ENCODE results near the gene PTRHD1. TPM values are rescaled to one million over a fixed set of nuclear protein-coding genes. Genes with fewer than 3 reads are reported as not detected.

The PTRHD1 gene
- total RNA-seq, 5 donors from 2014 or later (not counting 1 experiment from before 2014, with no cell fraction given) = 13.6 to 20.1 (median 14.9) TPM

DNA sequence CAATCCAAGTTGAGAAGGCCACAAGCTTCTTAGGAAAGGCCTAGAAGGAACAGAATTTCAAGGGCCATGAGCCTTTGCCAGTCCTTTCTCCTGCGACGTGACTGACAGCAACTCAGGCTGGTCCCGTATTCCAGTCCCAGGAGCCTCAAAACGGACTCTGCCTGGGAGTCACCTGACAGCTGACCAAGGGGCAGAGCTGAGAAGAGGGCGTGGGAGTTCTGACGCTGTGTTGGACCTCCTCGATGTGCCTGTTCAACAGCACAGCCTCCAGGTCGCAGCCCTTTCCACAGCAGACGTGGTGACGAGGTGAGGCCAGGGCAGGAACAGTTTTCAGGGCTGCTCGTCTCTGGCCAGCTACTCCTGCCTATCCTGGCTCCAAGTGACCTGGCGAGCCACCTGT lies 37.6 kb upstream of the PTRHD1 start:
- WGBS (ENCODE audit: insufficient coverage) = 97% methylated on average over 11 of the region's 12 CpGs
- peak in 1 of 35 experiments; percentile 2 for DNase-seq
- no peak overlapping the region for H3K27ac ChIP-seq (ENCODE audit: low read length)
- H3K36me3 ChIP-seq (ENCODE audit: control insufficient read depth in 2 of 2, extremely low read depth in 1 of 2, insufficient read depth in 1 of 2, low read length in 1 of 2) = peaks cover 4 to 8% of the 10 kb centered on the region in 2 donors
- peaks cover 0 to 15% of the 10 kb centered on the region in 2 experiments for H3K4me1 ChIP-seq (ENCODE audit: control insufficient read depth in 1 of 2, extremely low read depth in 1 of 2, insufficient read depth in 2 of 2, low read length in 2 of 2)
- no peaks in the 10 kb centered on the region for H3K27me3 ChIP-seq (replicated peaks in 1 of 2; ENCODE audit: control insufficient read depth in 2 of 2, extremely low read depth in 1 of 2, insufficient read depth in 2 of 2, low read length in 1 of 2)
- Mint-ChIP-seq H3K27ac (no peak overlapping the region), H3K4me1 (peaks cover 0 to 18% (median 4%) of the 10 kb centered on the region in 3 donors), H3K4me3 (no peak overlapping the region), H3K36me3 (peaks cover 4% of the 10 kb centered on the region), H3K9me3 (no peaks in the 10 kb centered on the region), H3K27me3 (no peaks in the 10 kb centered on the region)
- H3K9me3 ChIP-seq = no peaks in the 10 kb centered on the region
- CTCF ChIA-PET = no interaction called here
- ATAC-seq (replicated peaks in 1 of 4) = no peak
- POLR2A ChIA-PET = interaction anchor here in 1 of 2 donors (0.7 to 0.8 kb wide), 2 partner anchors 30 to 571 kb away, joined by 6 to 7 read pairs; no protein-coding TSS in a partner anchor
- H3K4me3 ChIP-seq (ENCODE audit: control insufficient read depth in 1 of 2, extremely low read depth in 1 of 2, low read length in 1 of 2) = no peak overlapping the region

DNA sequence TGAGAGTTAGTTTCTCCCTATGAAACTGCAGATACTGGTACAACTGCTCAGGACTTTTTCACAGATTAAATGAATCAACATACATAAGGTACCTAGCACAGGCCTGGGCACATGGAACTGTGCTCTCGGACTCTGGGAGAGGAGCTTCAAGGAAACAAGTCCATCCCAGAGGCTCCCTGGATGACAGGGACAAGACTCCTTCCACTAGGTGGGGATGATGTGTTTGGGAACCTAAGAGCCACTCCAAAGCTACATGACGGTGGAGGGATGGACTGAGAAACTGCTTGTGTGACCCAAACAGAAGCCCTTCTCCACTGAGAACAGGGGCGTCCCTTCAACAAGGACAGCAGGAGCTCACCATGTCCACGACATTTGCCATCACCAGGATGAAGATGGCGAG lies 37.2 kb upstream of the PTRHD1 start:
- ChIA-PET CTCF (no interaction called here), POLR2A (interaction anchor here in 1 of 2 donors (0.7 kb wide), 1 partner anchor 572 kb away, joined by 7 read pairs; no protein-coding TSS in a partner anchor)
- H3K4me3 Mint-ChIP-seq = no peak overlapping the region
- no peaks in the 10 kb centered on the region for H3K27me3 Mint-ChIP-seq
- no peaks in the 10 kb centered on the region for H3K9me3 ChIP-seq
- no peak overlapping the region for H3K4me3 ChIP-seq (ENCODE audit: control insufficient read depth in 1 of 2, extremely low read depth in 1 of 2, low read length in 1 of 2)
- DNase-seq (no peak), ATAC-seq (replicated peaks in 1 of 4) (no peak)
- 100% methylated on average over 4 of the region's 5 CpGs for WGBS (ENCODE audit: insufficient coverage)
- no peak overlapping the region for H3K27ac ChIP-seq (ENCODE audit: low read length)
- peaks cover 4 to 8% of the 10 kb centered on the region in 2 donors for H3K36me3 ChIP-seq (ENCODE audit: control insufficient read depth in 2 of 2, extremely low read depth in 1 of 2, insufficient read depth in 1 of 2, low read length in 1 of 2)
- H3K4me1 ChIP-seq (ENCODE audit: control insufficient read depth in 1 of 2, extremely low read depth in 1 of 2, insufficient read depth in 2 of 2, low read length in 2 of 2) = peaks cover 0 to 20% of the 10 kb centered on the region in 2 experiments
- peaks cover 4% of the 10 kb centered on the region for H3K36me3 Mint-ChIP-seq
- no peak overlapping the region for H3K27ac Mint-ChIP-seq
- no peaks in the 10 kb centered on the region for H3K9me3 Mint-ChIP-seq
- peaks cover 0 to 22% (median 4%) of the 10 kb centered on the region in 3 donors for H3K4me1 Mint-ChIP-seq
- H3K27me3 ChIP-seq (replicated peaks in 1 of 2; ENCODE audit: control insufficient read depth in 2 of 2, extremely low read depth in 1 of 2, insufficient read depth in 2 of 2, low read length in 1 of 2) = no peaks in the 10 kb centered on the region

DNA sequence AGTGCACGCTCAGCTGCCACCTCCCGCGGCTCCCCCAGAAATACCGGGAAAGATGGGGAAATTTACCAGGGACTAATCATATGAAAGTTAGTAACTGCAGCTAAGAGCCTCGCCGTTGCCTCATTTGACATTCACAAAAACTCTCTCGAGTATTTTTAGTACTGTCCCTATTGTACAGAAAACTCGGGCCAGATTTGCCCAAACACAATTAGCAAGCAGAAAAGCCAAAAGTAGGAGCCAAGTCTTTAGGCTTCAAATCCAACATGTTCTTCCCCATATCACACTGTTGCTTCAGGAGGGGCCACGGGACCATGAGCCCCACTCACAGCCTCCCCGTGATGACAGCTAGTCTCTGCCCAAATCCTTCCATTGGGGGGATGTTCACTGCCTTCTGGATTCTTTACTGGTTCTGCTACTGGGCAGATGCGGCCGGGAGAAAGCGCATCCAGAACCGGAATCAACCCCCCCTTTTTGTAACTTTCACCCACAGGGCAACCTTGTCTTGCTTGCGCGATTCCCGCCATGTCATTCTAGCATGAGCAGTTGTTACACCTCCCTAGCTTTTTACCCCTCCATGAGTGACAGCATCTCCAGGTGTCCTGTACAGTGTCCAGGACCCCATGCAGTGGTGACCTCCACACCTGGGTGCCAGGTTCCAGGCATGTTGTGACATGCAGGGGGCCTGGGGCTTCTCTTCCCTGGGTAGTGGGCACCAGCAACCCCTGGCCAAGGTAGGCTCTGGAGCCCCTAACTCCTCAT lies 35.2 kb upstream of the PTRHD1 start:
- Mint-ChIP-seq H3K9me3 (no peaks in the 10 kb centered on the region), H3K4me1 (peaks cover 0 to 22% (median 4%) of the 10 kb centered on the region in 3 donors), H3K36me3 (no peaks in the 10 kb centered on the region), H3K27ac (no peak overlapping the region), H3K27me3 (no peaks in the 10 kb centered on the region), H3K4me3 (no peak overlapping the region)
- H3K4me1 ChIP-seq (ENCODE audit: control insufficient read depth in 1 of 2, extremely low read depth in 1 of 2, insufficient read depth in 2 of 2, low read length in 2 of 2) = peaks cover 0 to 20% of the 10 kb centered on the region in 2 experiments
- no peak overlapping the region for H3K27ac ChIP-seq (ENCODE audit: low read length)
- ChIA-PET POLR2A (no interaction called here), CTCF (interaction anchor here (0.6 to 3.6 kb wide), 18 partner anchors 10 to 470 kb away, joined by 3 to 44 read pairs (median 3); partner anchors contain the start of genes CENPO (in 1 of the 2) and PTRHD1 (in 1 of the 2))
- peaks cover 0 to 4% of the 10 kb centered on the region in 2 donors for H3K36me3 ChIP-seq (ENCODE audit: control insufficient read depth in 2 of 2, extremely low read depth in 1 of 2, insufficient read depth in 1 of 2, low read length in 1 of 2)
- no peak for ATAC-seq (replicated peaks in 1 of 4)
- H3K4me3 ChIP-seq (ENCODE audit: control insufficient read depth in 1 of 2, extremely low read depth in 1 of 2, low read length in 1 of 2) = no peak overlapping the region
- 85% methylated on average over 12 of the region's 17 CpGs for WGBS (ENCODE audit: insufficient coverage)
- H3K9me3 ChIP-seq = no peaks in the 10 kb centered on the region
- no peak for DNase-seq
- H3K27me3 ChIP-seq (replicated peaks in 1 of 2; ENCODE audit: control insufficient read depth in 2 of 2, extremely low read depth in 1 of 2, insufficient read depth in 2 of 2, low read length in 1 of 2) = no peaks in the 10 kb centered on the region

DNA sequence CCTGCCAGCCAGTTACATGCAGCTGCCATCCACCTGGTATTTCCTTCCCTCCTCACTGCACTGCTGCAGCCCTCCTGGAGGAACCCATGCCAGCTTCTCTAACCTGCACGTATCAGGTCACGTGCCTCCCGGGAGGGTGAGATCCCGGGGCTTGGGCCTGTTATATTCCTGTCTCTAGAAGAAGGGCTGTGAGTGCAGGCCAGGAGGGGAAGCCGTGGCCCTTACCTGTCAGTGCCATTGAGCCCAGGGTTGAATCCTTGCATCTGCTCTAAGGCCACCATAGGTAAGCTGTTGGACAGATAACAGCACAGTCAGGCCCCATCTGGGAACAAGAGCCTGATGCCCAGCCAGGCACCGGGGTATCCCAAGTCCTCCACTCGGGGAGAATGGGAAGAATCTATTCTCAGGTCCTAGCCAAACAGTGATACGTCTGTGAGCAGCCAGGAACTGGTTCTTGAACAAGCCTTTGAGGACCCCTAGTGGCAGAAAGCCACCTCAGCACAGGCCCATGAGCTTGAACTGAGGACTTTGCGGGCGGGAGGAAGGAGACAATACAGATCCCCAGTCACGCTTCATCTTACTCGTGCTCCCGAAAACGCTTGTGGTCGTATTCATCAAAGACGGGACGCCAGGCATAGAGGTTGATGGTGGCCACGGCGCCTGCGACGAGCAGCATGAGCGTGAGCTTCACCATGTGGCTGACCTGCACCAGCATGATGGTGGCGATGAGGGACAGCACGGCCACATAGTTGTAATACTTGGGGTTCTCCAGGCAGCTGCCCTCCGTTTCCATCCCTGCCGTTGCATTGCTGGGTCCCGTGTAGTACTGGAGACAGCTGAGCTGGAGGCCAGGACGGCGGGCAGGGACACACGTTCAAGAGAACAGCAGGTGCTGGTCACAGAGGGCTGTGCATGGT lies 34.4 kb upstream of the PTRHD1 start:
- no peaks in the 10 kb centered on the region for H3K9me3 ChIP-seq
- no peaks in the 10 kb centered on the region for H3K27me3 ChIP-seq (replicated peaks in 1 of 2; ENCODE audit: control insufficient read depth in 2 of 2, extremely low read depth in 1 of 2, insufficient read depth in 2 of 2, low read length in 1 of 2)
- ChIA-PET CTCF (interaction anchor here (0.6 to 3.6 kb wide), 16 partner anchors 9 to 469 kb away, joined by 3 to 44 read pairs (median 4); partner anchors contain the start of genes CENPO (in 1 of the 2) and PTRHD1 (in 1 of the 2)), POLR2A (no interaction called here)
- Mint-ChIP-seq H3K9me3 (no peaks in the 10 kb centered on the region), H3K27ac (no peak overlapping the region), H3K27me3 (no peaks in the 10 kb centered on the region), H3K36me3 (peaks cover 6% of the 10 kb centered on the region), H3K4me1 (peaks cover 0 to 22% (median 4%) of the 10 kb centered on the region in 3 donors), H3K4me3 (no peak overlapping the region)
- peaks cover 5 to 11% of the 10 kb centered on the region in 2 donors for H3K36me3 ChIP-seq (ENCODE audit: control insufficient read depth in 2 of 2, extremely low read depth in 1 of 2, insufficient read depth in 1 of 2, low read length in 1 of 2)
- no peak overlapping the region for H3K27ac ChIP-seq (ENCODE audit: low read length)
- H3K4me3 ChIP-seq (ENCODE audit: control insufficient read depth in 1 of 2, extremely low read depth in 1 of 2, low read length in 1 of 2) = no peak overlapping the region
- 72% methylated on average over 30 of the region's 30 CpGs for WGBS (ENCODE audit: insufficient coverage)
- ATAC-seq (replicated peaks in 1 of 4) (peak; percentile 85 to 94 (median 92)), DNase-seq (peak; percentile 38 to 87 (median 66))
- H3K4me1 ChIP-seq (ENCODE audit: control insufficient read depth in 1 of 2, extremely low read depth in 1 of 2, insufficient read depth in 2 of 2, low read length in 2 of 2) = peaks cover 0 to 20% of the 10 kb centered on the region in 2 experiments

DNA sequence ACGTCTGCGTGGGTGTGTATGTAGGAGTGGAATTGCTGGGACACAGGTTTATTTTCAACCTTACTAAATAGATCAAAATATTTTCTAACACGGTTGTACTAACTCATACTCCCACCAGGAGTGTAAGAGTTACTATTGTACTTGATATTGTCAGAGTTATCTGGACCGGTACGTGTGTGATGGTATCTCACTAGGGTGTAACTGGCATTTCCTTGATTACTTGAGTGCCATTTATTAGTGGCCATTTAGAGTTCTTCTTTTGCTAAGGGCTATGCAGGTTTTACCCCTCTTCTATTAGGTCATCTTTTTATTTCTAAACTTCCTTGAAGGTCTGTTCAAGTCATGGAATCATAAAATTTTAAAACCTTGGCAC lies 33.6 kb upstream of the PTRHD1 start:
- H3K27me3 Mint-ChIP-seq = no peaks in the 10 kb centered on the region
- Histone ChIP-seq H3K4me3 (ENCODE audit: control insufficient read depth in 1 of 2, extremely low read depth in 1 of 2, low read length in 1 of 2) (no peak overlapping the region), H3K27ac (ENCODE audit: low read length) (no peak overlapping the region), H3K27me3 (replicated peaks in 1 of 2; ENCODE audit: control insufficient read depth in 2 of 2, extremely low read depth in 1 of 2, insufficient read depth in 2 of 2, low read length in 1 of 2) (no peaks in the 10 kb centered on the region), H3K36me3 (ENCODE audit: control insufficient read depth in 2 of 2, extremely low read depth in 1 of 2, insufficient read depth in 1 of 2, low read length in 1 of 2) (peaks cover 12 to 14% of the 10 kb centered on the region in 2 donors), H3K9me3 (no peaks in the 10 kb centered on the region), H3K4me1 (ENCODE audit: control insufficient read depth in 1 of 2, extremely low read depth in 1 of 2, insufficient read depth in 2 of 2, low read length in 2 of 2) (peaks cover 0 to 20% of the 10 kb centered on the region in 2 experiments)
- POLR2A ChIA-PET = no interaction called here
- DNase-seq (no peak), ATAC-seq (replicated peaks in 1 of 4) (no peak)
- no CpG with 5 or more reads among the region's 5 CpGs for WGBS (ENCODE audit: insufficient coverage)
- H3K36me3 Mint-ChIP-seq = peaks cover 14% of the 10 kb centered on the region
- H3K9me3 Mint-ChIP-seq = no peaks in the 10 kb centered on the region
- H3K4me1 Mint-ChIP-seq = peaks cover 0 to 22% (median 4%) of the 10 kb centered on the region in 3 donors
- H3K4me3 Mint-ChIP-seq = no peak overlapping the region
- CTCF ChIA-PET = interaction anchor here (0.7 to 3.6 kb wide), 9 partner anchors 8 to 417 kb away, joined by 3 to 44 read pairs (median 6); no protein-coding TSS in a partner anchor
- no peak overlapping the region for H3K27ac Mint-ChIP-seq

Measured in T-cell (primary cell).